Activated naive CD8-positive, alpha-beta T cell treated with anti-CD3 and anti-CD28 coated beads for 36 hours (primary cell): ENCODE data around the gene ITIH5. TPM values are rescaled to one million over a fixed set of nuclear protein-coding genes. Genes with fewer than 3 reads are reported as not detected.
"Not testable (repeated sequence)": the region's sequence is repeated elsewhere in the genome, so short reads cannot be mapped to it uniquely, and the experiment has no call there.

Source experiments
- DNase-seq: peaks from one replicate; pipeline ENCODE4 v3.0.0; 2021
- H3K27ac Mint-ChIP-seq: one replicate; pipeline ENCODE4 v1.8.0; 2022; ENCODE audit warnings: mild to moderate bottlenecking, moderate library complexity, mixed read lengths
- H3K27me3 Mint-ChIP-seq: one replicate; pipeline ENCODE4 v1.8.0; 2022; ENCODE audit warnings: mild to moderate bottlenecking, mixed read lengths
- H3K36me3 Mint-ChIP-seq: one replicate; pipeline ENCODE4 v1.8.0; 2021; ENCODE audit warnings: mild to moderate bottlenecking, mixed read lengths
- H3K4me1 Mint-ChIP-seq: one replicate; pipeline ENCODE4 v1.8.0; 2021; ENCODE audit warnings: mixed read lengths
- H3K4me3 Mint-ChIP-seq: one replicate; pipeline ENCODE4 v1.8.0; 2022; ENCODE audit warnings: mild to moderate bottlenecking, moderate library complexity, mixed read lengths
- H3K9me3 Mint-ChIP-seq: one replicate; pipeline ENCODE4 v1.8.0; 2022; ENCODE audit warnings: mixed read lengths
- total RNA-seq, 2 experiments: library from RNA; stranded (reverse); gene quantifications; one replicate each; pipeline ENCODE4 v1.2.3, GENCODE V29; 2021

ITIH5 gene
- total RNA-seq, 2 experiments from 2014 or later = not detected

GRCh38 chr10:7697426-7697825 lies 30.7 kb upstream of the ITIH5 start:
- DNase-seq = no peak
- Mint-ChIP-seq H3K9me3 (peaks cover 10% of the 10 kb centered on the region), H3K27ac (no peak overlapping the region), H3K4me3 (no peak overlapping the region), H3K4me1 (no peaks in the 10 kb centered on the region), H3K27me3 (peaks cover 10% of the 10 kb centered on the region), H3K36me3 (peaks cover 3% of the 10 kb centered on the region)

GRCh38 chr10:7696545-7696944 lies 29.8 kb upstream of the ITIH5 start:
- peaks cover 3% of the 10 kb centered on the region for H3K36me3 Mint-ChIP-seq
- no peaks in the 10 kb centered on the region for H3K4me1 Mint-ChIP-seq
- DNase-seq = no peak
- H3K27ac Mint-ChIP-seq = no peak overlapping the region
- no peak overlapping the region for H3K4me3 Mint-ChIP-seq
- peaks cover 8% of the 10 kb centered on the region for H3K27me3 Mint-ChIP-seq
- H3K9me3 Mint-ChIP-seq = peaks cover 13% of the 10 kb centered on the region

- not testable (repeated sequence) for DNase-seq, H3K27me3 Mint-ChIP-seq, H3K27ac Mint-ChIP-seq, H3K4me3 Mint-ChIP-seq, H3K4me1 Mint-ChIP-seq, H3K36me3 Mint-ChIP-seq
- H3K9me3 Mint-ChIP-seq = peaks cover 28% of the 10 kb centered on the region
Observed at GRCh38 chr10:7693194-7693593, 26.4 kb upstream of the ITIH5 start.

GRCh38 chr10:7692368-7692767 lies 25.6 kb upstream of the ITIH5 start:
- H3K9me3 Mint-ChIP-seq = peaks cover 28% of the 10 kb centered on the region
- DNase-seq, H3K27me3 Mint-ChIP-seq, H3K4me1 Mint-ChIP-seq, H3K36me3 Mint-ChIP-seq, H3K4me3 Mint-ChIP-seq, H3K27ac Mint-ChIP-seq: not testable (repeated sequence)

- not testable (repeated sequence) for H3K4me3 Mint-ChIP-seq, H3K4me1 Mint-ChIP-seq, H3K36me3 Mint-ChIP-seq, H3K27me3 Mint-ChIP-seq, H3K27ac Mint-ChIP-seq
- DNase-seq = peak; percentile 7
- H3K9me3 Mint-ChIP-seq = peaks cover 28% of the 10 kb centered on the region
Observed at GRCh38 chr10:7690885-7691597, 24.3 kb upstream of the ITIH5 start.

GRCh38 chr10:7689591-7689990 lies 22.8 kb upstream of the ITIH5 start:
- H3K4me3 Mint-ChIP-seq = no peak overlapping the region
- H3K9me3 Mint-ChIP-seq = peaks cover 28% of the 10 kb centered on the region
- H3K36me3 Mint-ChIP-seq = peaks cover 6% of the 10 kb centered on the region
- H3K27ac Mint-ChIP-seq = no peak overlapping the region
- H3K4me1 Mint-ChIP-seq = peaks cover 5% of the 10 kb centered on the region
- no peak for DNase-seq
- H3K27me3 Mint-ChIP-seq = no peaks in the 10 kb centered on the region

- peaks cover 5% of the 10 kb centered on the region for H3K4me1 Mint-ChIP-seq
- DNase-seq = peak; percentile 78
- H3K27me3 Mint-ChIP-seq = no peaks in the 10 kb centered on the region
- H3K9me3 Mint-ChIP-seq = peaks cover 24% of the 10 kb centered on the region
- H3K36me3 Mint-ChIP-seq = peaks cover 2% of the 10 kb centered on the region
- no peak overlapping the region for H3K27ac Mint-ChIP-seq
- no peak overlapping the region for H3K4me3 Mint-ChIP-seq
Observed at GRCh38 chr10:7687228-7687907, 20.6 kb upstream of the ITIH5 start.

- Mint-ChIP-seq H3K9me3 (peaks cover 22% of the 10 kb centered on the region), H3K4me3 (no peak overlapping the region), H3K27me3 (no peaks in the 10 kb centered on the region), H3K36me3 (peaks cover 2% of the 10 kb centered on the region), H3K4me1 (peaks cover 5% of the 10 kb centered on the region), H3K27ac (no peak overlapping the region)
- no peak for DNase-seq
Observed at GRCh38 chr10:7686351-7687171, 19.8 kb upstream of the ITIH5 start.

- peaks cover 16% of the 10 kb centered on the region for H3K27me3 Mint-ChIP-seq
- not testable (repeated sequence) for DNase-seq, H3K36me3 Mint-ChIP-seq
Observed at GRCh38 chr10:7680078-7680477, 13.3 kb upstream of the ITIH5 start.

GRCh38 chr10:7679256-7679655 lies 12.5 kb upstream of the ITIH5 start:
- Mint-ChIP-seq H3K27me3 (peaks cover 17% of the 10 kb centered on the region), H3K4me3 (no peak overlapping the region), H3K36me3 (no peaks in the 10 kb centered on the region), H3K9me3 (peaks cover 8% of the 10 kb centered on the region), H3K4me1 (no peaks in the 10 kb centered on the region), H3K27ac (no peak overlapping the region)
- no peak for DNase-seq

More at GRCh38 chr10:7680078-7680477, 13.3 kb upstream of the ITIH5 start:
- H3K4me1 Mint-ChIP-seq, H3K27ac Mint-ChIP-seq, H3K9me3 Mint-ChIP-seq, H3K4me3 Mint-ChIP-seq: not testable (repeated sequence)

- no peak for DNase-seq
- Mint-ChIP-seq H3K4me1 (peaks cover 3% of the 10 kb centered on the region), H3K27me3 (peaks cover 73% of the 10 kb centered on the region), H3K9me3 (no peaks in the 10 kb centered on the region), H3K36me3 (no peaks in the 10 kb centered on the region), H3K4me3 (no peak overlapping the region), H3K27ac (no peak overlapping the region)
Observed at GRCh38 chr10:7672341-7673134, 5.8 kb upstream of the ITIH5 start.

GRCh38 chr10:7670157-7670556 lies 3.4 kb upstream of the ITIH5 start:
- no peak overlapping the region for H3K27ac Mint-ChIP-seq
- no peak overlapping the region for H3K4me3 Mint-ChIP-seq
- H3K27me3 Mint-ChIP-seq = peaks cover 75% of the 10 kb centered on the region
- peaks cover 10% of the 10 kb centered on the region for H3K4me1 Mint-ChIP-seq
- no peak for DNase-seq
- no peaks in the 10 kb centered on the region for H3K9me3 Mint-ChIP-seq
- H3K36me3 Mint-ChIP-seq = no peaks in the 10 kb centered on the region

GRCh38 chr10:7667262-7668141 lies 736 bp upstream of the ITIH5 start:
- Mint-ChIP-seq H3K36me3 (no peaks in the 10 kb centered on the region), H3K4me3 (peak overlapping the region; percentile 70), H3K27ac (no peak overlapping the region), H3K9me3 (no peaks in the 10 kb centered on the region), H3K4me1 (peaks cover 10% of the 10 kb centered on the region), H3K27me3 (peaks cover 80% of the 10 kb centered on the region)
- DNase-seq = no peak

GRCh38 chr10:7665767-7666166 lies 999 bp downstream of the ITIH5 start:
- Mint-ChIP-seq H3K9me3 (no peaks in the 10 kb centered on the region), H3K36me3 (no peaks in the 10 kb centered on the region), H3K4me1 (peaks cover 10% of the 10 kb centered on the region), H3K27ac (no peak overlapping the region), H3K4me3 (peak overlapping the region; percentile 60), H3K27me3 (peaks cover 71% of the 10 kb centered on the region)
- no peak for DNase-seq
